Erythroblast (primary cell): ENCODE measurements around the gene PPP4R3C.
"Not testable (repeated sequence)": the region's sequence is repeated elsewhere in the genome, so short reads cannot be mapped to it uniquely, and the experiment has no call there.

Source experiments
- DNase-seq, 2 experiments: peaks; one replicate each; lab custom pipeline; 2025; lab: John Stamatoyannopoulos, UW
- GATA1 ChIP-seq: IDR thresholded peaks from 2 replicates; pipeline ENCODE4 v1.6.1; 2011; ENCODE audit warnings: low read depth, mild to moderate bottlenecking, control low read depth, low read length, moderate library complexity
- POLR2A ChIP-seq: IDR thresholded peaks from 2 replicates; pipeline ENCODE4 v1.6.1; 2011; ENCODE audit warnings: mild to moderate bottlenecking, low read length

Gene PPP4R3C

DNA sequence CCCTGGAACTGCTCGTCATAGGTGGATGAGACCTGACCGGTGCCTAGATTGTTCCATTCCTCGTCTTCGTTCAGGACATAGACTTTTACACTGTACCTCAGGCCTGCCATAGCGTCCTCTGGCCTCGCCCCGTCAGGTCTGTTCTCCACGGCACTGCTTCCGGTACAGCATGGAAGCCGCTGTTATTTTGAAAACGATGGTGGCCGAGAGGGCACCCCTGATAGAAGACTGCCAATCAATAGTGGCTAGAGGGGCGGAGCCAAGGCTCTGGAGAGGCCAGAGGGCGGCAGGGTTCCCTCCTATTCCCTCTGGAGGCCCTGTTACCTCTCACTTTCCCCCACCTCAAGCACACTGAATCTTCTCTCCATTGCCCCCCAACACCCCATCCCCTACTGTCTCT lies at the start of gene PPP4R3C:
Gene PPP4R3C (minus strand): TSS at position 155 of the 400 bp plus-strand sequence. CDS start 45 bp downstream, at position 110.
- DNase-seq: no peak
- no peak for TF ChIP-seq POLR2A
- no peak for TF ChIP-seq GATA1

DNA sequence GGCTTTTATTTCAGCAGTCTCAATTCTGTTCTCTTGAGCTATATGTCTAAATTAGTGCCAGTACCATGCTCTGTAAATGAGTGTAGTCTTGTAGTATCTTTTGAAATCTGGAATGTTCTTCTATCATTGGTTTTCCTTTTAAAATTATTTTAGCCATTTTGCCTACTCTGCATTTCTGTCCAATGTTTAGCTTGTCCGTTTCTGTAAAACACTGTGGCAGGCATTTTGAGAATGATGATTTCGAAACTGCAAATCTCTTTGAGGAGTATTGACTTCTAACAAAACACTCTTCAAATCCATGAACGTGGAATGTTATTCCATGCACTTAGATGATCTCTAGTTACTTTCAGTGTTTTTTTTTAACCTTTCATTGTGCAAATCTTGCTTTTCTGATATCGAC lies 28.3 kb upstream of the PPP4R3C start:
- no peak for DNase-seq
- TF ChIP-seq GATA1 (no peak), POLR2A (no peak)

DNA sequence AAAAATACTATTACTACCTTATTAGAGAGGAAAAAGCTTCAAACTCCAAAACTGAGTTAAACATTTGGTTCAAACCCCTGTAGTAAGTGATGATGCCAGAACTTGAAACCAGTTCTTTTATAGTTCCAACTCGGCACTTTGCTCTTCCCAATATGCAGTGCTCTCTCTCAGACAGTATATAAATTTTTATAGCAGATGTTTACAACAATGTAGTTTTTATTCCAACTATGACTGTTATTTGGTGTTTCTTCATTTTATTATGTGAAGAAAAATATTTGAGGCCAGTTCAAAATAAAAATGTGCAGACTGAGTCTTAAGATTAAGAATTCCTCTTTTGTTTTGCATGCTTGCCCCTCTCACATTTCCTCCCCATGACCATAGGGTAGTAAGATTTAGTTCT lies 2.9 kb upstream of the PPP4R3C start:
- DNase-seq: no peak
- no peak for TF ChIP-seq POLR2A
- no peak for TF ChIP-seq GATA1

DNA sequence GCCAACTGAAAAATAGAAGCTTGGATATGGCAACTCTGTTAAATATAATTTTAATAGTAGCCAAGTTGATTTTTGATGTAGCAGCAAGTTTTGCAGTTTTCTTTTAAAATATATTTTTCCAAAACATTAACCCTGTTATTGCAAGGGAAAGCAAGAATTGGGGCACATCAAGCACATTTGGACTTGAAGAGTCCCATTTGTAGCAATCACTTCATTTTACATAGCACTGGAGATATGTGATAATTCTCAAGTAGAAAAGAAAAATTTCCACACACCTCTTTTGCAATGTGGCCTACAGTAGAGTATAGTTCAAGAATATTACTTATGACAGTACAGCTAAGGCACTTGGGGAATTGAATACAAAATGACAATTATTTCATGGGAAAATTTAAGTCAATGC lies 1.9 kb upstream of the PPP4R3C start:
- no peak for DNase-seq
- TF ChIP-seq GATA1: no peak
- TF ChIP-seq POLR2A: no peak

DNA sequence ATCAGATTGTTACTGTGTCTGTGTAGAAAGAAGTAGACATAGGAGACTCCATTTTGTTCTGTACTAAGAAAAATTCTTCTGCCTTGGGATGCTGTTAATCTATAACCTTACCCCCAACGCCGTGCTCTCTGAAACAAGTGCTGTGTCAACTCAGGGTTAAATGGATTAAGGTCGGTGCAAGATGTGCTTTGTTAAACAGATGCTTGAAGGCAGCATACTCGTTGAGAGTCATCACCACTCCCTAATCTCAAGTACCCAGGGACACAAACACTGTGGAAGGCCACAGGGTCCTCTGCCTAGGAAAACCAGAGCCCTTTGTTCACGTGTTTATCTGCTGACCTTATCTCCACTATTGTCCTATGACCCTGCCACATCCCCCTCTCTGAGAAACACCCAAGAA lies 4.0 kb downstream of the PPP4R3C start:
- not testable (repeated sequence) for DNase-seq

DNA sequence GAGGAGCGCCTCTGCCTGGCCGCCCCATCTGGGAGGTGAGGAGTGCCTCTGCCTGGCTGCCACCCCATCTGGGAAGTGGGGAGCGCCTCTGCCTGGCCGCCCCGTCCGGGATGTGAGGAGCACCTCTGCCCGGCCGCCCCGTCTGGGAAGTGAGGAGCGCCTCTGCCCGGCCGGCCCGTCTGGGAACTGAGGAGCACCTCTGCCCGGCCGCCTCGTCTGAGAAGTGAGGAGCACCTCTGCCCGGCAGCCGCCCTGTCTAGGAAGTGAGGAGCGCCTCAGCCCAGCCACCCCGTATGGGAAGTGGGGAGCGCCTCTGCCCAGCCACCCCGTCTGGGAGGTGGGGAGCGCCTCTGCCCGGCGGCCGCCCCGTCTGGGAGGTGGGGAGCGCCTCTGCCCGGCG lies 4.6 kb downstream of the PPP4R3C start:
- not testable (repeated sequence) for DNase-seq

DNA sequence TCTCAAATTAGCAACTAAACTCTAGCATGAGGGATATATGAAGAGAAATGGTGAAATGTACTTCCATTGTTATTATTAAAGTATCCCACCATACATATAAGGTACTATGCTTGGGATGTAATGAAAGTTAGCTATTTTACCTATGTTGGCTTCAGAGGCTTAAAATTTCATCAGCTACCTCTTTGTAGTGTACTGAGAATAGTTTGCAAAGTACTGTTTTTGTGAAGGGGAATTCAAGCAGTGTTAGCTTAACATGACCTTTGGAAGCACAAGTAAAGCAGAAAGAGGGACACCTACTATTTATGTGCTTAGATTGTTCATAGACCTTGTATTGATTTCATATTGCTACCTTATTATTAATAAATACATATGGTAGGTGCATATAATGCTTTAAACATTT lies 11.8 kb downstream of the PPP4R3C start:
- TF ChIP-seq POLR2A (no peak), GATA1 (no peak)
- DNase-seq: no peak

DNA sequence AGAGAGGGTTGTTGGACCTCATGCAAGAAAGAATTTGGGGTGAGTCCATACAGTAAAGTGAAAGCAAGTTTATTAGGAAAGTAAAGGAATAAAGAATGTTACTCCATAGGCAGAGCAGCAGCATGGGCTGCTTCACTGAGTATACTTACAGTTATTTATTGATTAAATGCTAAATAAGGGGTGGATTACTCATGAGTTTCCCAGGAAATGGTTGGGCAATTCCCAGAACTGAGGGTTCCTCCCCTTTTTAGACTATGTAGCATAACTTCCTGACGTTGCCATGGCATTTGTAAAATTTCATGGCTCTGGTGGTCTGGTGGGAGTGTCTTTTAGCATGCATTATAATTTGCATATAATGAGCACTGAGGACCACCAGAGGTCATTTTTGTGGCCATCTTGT lies 16.7 kb downstream of the PPP4R3C start:
- no peak for DNase-seq

DNA sequence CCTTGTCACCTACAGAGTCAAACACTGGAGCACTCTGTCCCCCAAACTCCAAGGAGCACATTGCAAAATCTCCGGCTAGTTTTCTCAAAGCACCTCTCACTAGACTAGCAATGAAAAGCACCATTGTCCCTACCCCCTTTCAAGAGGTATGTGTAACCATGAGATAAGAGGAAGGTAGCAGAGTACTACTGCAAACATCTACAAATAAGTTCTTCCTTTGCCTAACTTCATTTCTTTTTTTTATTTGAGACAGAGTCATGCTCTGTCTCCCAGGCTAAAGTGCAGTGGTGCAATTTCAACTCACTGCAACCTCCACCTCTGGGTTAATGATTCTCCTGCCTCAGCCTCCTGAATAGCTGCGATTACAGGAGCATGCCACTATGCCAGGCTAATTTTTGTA lies 17.7 kb downstream of the PPP4R3C start:
- TF ChIP-seq POLR2A: no peak
- no peak for TF ChIP-seq GATA1

More for the DNA sequence above, 16.7 kb downstream of the PPP4R3C start:
- TF ChIP-seq POLR2A: no peak

DNA sequence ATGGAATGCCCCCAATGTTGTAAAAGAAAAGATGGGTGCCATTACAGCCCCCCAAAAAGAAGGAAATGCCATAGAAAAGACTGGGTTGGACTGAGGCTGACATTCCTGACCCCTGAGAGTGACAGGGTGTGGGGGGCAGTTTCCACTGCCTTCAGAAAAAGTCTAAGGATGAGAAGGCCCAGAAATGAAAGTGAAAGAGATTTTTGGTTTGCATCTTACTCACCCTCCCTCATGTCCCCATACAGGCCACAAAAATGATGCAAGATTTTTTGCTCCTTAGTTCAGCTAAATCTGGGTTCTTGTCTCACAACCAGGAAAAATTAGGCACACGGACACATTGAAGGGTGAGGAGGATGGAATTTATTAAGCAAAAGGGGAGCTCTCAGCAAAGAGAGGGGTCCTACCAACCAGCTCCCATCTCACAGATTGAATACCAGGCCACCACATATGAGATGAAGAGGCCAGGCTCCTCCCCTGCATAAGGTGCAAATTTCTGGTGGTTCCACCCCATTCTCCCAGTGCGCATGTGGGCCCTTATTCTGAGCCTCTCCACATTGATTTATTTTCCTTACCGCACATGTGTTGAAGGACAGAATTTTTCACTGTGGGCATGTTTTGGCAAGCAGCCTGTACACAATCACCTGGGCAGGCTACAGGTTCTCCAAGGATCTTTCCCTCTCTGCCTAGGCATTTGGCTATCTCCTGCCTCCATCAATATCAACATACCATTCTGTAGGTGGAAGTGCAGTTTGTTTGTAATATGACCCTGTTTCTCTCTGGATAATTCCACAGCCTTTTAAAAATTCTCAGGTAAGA lies 18.8 kb downstream of the PPP4R3C start:
- TF ChIP-seq POLR2A: no peak
- no peak for TF ChIP-seq GATA1

More for the DNA sequence above, 17.7 kb downstream of the PPP4R3C start:
- DNase-seq: no peak

DNA sequence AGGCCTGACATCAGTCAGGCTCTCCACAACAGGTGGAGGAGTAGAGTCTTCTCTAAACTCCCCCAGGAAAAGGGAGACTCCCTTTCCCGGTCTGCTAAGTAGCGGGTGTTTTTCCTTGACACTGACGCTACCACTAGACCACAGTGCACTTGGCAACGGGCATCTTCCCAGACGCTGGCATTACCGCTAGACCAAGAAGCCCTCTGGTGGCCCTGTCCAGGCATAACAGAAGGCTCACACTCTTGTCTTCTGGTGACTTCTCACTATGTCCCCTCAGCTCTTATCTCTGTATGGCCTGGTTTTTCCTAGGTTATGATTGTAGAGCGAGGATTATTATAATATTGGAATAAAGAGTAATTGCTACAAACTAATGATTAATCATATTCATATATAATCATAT lies 20.7 kb downstream of the PPP4R3C start:
- DNase-seq: not testable (repeated sequence)

More for the DNA sequence above, 18.8 kb downstream of the PPP4R3C start:
- DNase-seq: no peak

DNA sequence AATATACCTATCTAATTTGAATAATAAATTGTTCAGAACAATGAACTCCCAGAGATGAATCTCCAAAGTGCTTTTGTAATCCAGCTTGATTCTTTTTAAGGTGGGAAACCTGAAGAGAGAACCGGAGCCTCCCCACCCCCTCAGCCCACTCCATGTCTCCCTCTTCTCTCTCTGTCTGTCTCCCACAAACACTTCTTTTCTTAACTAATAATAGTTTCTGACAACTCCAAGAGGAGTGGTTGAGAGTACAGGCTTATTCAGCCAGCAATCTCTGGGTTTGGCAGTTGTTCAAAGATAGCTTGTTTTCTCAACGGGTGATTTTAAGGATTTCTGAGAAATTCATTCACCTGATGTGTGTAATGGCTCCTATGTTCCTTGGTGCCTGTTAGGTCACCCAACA lies 23.4 kb downstream of the PPP4R3C start:
- TF ChIP-seq GATA1 (no peak), POLR2A (no peak)
- no peak for DNase-seq

DNA sequence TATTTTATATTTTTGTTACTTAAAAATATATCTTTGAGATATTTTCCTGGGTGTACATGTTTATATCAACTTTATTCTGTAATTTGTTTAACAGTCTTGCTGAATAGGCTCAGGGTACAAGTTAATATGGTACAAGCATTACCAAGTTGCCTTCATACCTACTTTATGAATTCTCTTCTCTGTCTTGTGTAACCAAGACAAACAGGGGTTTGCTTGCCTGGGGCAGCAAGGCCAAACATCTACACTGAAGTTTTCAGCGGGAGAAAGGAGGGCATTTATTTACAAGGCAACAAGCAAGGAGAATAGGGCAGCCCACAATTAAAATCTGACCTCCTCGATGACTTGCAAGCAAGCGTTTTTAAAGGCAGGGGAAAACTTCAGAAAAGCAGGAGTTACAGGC lies 24.2 kb downstream of the PPP4R3C start:
- DNase-seq: no peak
- TF ChIP-seq GATA1 (no peak), POLR2A (no peak)

DNA sequence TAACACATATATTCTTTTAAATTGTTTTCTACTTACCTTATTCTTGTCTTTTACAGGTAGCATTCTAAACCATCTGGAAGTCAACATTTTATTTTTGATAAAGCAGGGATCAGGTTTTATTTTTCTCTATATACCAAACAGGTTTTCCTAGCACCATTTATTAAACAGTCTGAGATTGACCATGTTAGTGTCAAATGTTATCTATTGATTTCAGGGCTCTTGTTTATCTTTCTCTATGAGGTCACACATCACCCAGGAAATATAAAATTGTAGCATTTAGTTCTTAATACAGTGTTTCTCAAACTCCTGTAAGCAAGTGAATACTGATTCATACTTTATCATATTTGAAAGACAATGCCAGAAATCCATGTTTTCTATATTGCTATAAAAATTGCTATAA lies 28.1 kb downstream of the PPP4R3C start:
- DNase-seq: no peak
- no peak for TF ChIP-seq GATA1
- TF ChIP-seq POLR2A: no peak
